ENCODE measurements around the gene PHKA1.

The PHKA1 gene

DNA sequence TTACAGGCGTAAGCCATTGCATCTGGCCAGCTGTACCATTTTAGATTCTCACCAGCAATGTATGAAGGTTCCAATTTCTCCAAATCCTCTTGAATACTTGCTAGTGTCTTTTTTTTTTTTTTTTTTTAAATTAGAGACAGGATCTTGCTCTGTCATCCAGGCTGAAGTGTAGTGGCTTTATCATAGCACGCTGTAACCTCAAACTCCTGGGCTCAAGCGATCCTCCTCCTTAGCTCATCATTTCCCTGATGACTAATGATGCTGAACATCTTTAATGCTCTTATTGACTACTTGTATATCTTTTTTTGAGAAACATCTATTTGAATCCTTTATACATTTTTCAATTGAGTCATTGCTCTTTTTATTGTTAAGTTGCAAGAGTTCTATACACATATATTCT is 181.7 kb downstream of the PHKA1 start:
- H3K4me1 ChIP-seq, result no peaks in the 10 kb centered on the region
- no peaks in the 10 kb centered on the region for H3K36me3 ChIP-seq (replicated peaks)
- H3K4me3 ChIP-seq, result no peak overlapping the region
- in situ Hi-C loops (cut with MboI; ENCODE audit: low sequenced_read_pairs), result loop anchor here (25.0 kb wide), 1 partner anchor 245 kb away; the partner anchor contains the start of gene RPS4X
- no peaks in the 10 kb centered on the region for H3K27me3 ChIP-seq (ENCODE audit: low read depth)
- no peak for DNase-seq (ENCODE audit: low spot score in 2 of 2)
- no peaks in the 10 kb centered on the region for H3K9me3 ChIP-seq
